Measurements from ENCODE around the gene TMC6.
A peak's percentile ranks its signal among the peaks of the same experiment; 100 is the strongest.
"Not testable (repeated sequence)": the region's sequence is repeated elsewhere in the genome, so short reads cannot be mapped to it uniquely, and the experiment has no call there.

Gene TMC6

DNA sequence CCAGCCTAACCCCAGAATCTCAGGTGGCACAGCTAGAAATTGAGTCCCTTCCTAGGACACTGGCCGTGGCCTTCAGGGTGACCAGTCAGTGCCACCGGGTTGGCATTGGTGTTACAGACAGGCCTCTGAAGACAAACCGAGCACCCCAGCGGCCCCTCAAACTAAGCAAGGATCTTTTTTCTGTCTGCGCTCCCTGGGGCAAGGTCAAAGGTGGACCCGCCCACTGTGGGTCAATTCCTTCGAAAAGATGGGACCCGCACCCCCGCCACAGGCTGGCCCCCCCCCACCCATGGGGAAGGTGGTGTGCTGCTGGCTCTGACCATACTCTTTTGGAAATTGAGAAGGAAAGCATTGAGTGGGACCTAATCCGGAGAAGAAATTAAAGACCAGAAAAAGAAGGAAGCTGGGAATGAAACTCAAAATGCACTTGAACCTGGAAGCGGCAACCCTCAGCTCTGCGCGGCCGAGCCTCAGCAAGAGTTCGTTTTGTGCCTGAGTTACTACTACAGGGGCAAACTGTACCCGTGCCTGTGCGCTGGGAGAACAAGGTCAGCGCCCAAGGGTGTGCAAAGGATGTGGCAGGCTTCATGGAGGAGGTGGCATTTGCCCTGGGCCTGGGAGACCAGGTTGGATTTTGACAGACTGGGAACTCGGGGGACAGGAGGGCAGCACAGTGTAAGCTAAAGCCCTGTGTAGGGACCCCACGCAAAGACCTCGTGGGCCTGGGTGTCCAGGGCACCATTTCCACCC lies 20.4 kb downstream of the TMC6 start:
- DNase-seq, result no peak

DNA sequence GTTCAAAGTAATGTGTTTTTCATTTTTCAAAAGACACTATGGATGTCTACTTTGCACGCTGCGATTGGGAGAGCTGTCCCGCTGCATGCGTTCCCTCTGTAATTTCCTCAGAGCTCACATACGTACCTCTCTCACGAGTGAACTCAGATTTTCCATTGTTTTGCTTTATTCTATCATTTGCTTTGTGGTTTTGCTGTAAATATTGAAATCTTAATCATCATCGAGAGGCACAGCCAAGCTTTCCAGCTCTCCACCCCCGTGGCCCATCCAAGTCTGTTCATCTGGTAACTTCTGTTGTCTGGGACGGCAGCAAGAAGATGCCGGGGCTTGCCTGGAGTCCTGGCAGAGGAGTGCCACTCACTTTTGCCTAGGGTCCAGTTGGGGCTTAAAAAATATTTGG lies 21.1 kb downstream of the TMC6 start:
- DNase-seq, result no peak

DNA sequence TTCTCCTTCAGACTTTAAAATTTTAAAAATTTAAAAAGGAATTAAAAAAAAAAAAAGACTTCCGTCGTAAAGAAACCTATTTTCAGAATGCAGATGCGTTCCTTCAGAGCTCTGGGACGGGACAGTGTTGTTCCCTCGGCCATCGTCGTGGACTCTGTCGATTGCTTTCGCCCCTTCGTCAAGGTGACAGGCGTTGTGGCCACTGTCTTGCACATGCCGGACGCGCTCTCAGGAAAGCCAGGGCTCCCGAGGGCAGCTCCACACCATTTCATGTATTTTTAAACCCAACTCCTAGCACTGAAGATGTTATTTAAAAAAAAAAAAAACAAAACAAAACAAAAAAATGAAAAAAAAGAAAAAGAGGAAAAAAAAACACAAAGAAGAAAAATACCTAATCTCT lies 22.3 kb downstream of the TMC6 start:
- no peak for DNase-seq

GRCh38 chr17:78105551-78105950 lies 23.0 kb downstream of the TMC6 start:
- DNase-seq, result no peak

GRCh38 chr17:78105101-78105500 lies 23.5 kb downstream of the TMC6 start:
- no peak for DNase-seq

GRCh38 chr17:78104540-78104941 lies 24.0 kb downstream of the TMC6 start:
- DNase-seq, result no peak

DNA sequence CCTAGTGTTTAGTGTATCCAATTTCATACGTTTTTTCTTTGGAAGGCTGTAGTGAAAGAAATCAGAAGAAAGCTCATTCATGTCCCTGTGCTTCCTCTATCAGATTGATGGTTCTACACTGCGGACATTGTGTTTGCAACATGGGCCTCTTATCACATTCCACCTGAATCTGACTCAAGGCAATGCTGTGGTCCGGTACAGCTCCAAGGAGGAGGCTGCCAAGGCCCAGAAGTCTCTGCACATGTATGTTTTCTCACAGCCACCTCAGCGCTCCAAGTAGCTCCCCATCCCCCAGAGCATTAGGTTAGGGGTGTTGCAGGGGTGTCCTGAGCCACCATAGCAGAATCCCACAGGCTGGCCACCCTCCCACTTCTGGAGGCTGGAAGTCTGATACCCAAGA lies 25.2 kb downstream of the TMC6 start:
- DNase-seq, result no peak

GRCh38 chr17:78101542-78101941 lies 27.0 kb downstream of the TMC6 start:
- no peak for DNase-seq

DNA sequence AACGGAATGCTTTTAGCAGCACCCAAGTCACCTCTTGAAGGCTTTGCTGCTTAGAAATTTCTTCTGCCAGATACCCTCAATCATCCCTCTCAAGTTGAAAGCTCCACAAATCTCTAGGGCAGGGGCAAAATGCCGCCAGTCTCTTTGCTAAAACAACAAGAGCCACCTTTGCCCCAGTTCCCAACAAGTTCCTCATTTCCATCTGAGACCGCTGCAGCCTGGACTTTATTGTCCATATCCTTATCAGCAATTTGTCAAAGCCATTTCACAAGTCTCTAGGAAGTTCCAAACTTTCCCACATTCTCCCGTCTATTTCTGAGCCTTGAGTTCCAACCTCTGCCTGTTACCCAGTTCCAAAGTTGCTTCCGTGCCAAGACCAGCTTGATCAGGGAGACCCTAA lies 27.4 kb downstream of the TMC6 start:
- DNase-seq, result no peak

GRCh38 chr17:78096093-78096492 lies 32.5 kb downstream of the TMC6 start:
- no peak for DNase-seq

GRCh38 chr17:78095035-78095434 lies 33.5 kb downstream of the TMC6 start:
- DNase-seq, result no peak

- DNase-seq, result no peak
Observed at GRCh38 chr17:78092794-78093324, 35.7 kb downstream of the TMC6 start.

GRCh38 chr17:78089576-78090281 lies 38.8 kb downstream of the TMC6 start:
- no peak for DNase-seq

GRCh38 chr17:78088529-78088928 lies 40.0 kb downstream of the TMC6 start:
- no peak for DNase-seq

DNA sequence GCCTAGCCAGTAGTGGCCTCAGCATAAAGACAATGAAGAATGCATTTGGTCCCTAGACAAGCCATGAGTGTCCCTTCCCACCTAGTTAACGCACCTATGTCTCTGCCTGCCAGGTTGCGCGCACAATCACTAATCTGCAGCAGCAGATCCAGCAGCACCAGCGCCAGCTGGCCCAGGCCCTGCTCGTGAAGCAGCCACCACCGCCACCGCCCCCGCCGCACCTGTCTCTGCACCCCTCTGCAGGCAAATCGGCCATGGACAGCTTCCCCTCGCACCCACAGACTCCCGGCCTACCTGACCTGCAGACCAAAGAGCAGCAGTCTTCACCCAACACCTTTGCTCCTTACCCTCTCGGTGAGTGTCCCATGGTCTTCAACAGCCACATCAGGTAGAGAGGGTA lies 41.8 kb downstream of the TMC6 start:
- DNase-seq, result no peak

- DNase-seq, result peak; percentile 49
Observed at GRCh38 chr17:78082988-78083387, 45.6 kb downstream of the TMC6 start.

- not testable (repeated sequence) for DNase-seq
Observed at GRCh38 chr17:78082355-78082872, 46.1 kb downstream of the TMC6 start.

GRCh38 chr17:78081551-78081950 lies 47.0 kb downstream of the TMC6 start:
- no peak for DNase-seq

GRCh38 chr17:78079253-78079652 lies 49.3 kb downstream of the TMC6 start:
- DNase-seq, result no peak

DNA sequence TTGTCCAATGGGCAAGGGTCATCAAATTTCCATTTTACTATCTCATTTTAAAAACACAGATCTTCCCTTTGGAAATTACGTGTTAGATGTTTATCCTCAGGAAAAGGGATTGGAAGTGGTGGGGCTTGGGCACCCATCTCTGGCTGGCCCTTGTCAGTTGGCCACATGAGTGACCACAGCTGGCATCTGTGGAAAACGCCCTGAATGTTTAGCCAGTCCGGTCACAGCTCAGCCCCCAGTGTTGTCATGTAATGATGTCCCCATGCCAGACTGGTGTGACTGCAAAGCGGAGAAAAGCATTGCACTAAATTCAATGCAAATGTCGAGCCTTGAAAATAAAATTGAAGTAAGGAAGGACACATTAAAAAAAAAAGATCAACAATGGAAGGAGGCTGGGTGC lies 53.0 kb downstream of the TMC6 start:
- DNase-seq, result no peak

GRCh38 chr17:78075011-78075410 lies 53.5 kb downstream of the TMC6 start:
- no peak for DNase-seq

GRCh38 chr17:78072961-78073360 lies 55.6 kb downstream of the TMC6 start:
- DNase-seq, result no peak

DNA sequence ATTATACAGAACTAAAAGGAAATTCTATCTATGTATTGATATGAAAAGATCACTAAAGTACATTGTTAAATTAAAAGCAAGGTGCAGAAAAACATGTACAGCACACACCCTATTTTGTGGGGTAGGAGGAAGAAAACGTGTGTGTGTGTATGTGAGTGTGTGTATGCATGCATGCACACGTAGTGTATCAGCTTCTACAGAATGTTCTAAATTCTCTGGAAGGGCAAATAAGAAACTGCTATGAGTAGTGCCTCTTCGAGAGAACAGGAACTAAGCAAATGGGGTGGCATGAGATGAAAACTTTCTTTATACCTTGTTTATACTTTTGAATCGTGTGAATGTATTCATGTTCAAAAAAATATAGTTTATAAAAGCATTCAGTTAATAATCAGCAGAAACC lies 58.9 kb downstream of the TMC6 start:
- DNase-seq, result no peak

GRCh38 chr17:78066976-78067375 lies 61.6 kb downstream of the TMC6 start:
- DNase-seq, result not testable (repeated sequence)

All from DMS 273 treated with DMSO at 0.1 percent for 48 hours (cell line).